NCI-H1417 treated with DMSO at 0.1 percent for 48 hours (cell line): ENCODE data around the gene EPM2A.
A peak's percentile ranks its signal among the peaks of the same experiment; 100 is the strongest.
"Not testable (repeated sequence)": the region's sequence is repeated elsewhere in the genome, so short reads cannot be mapped to it uniquely, and the experiment has no call there.

ENCODE experiments used
- DNase-seq: peaks from one replicate; lab custom pipeline; 2025; lab: John Stamatoyannopoulos, UW

The EPM2A gene

DNA sequence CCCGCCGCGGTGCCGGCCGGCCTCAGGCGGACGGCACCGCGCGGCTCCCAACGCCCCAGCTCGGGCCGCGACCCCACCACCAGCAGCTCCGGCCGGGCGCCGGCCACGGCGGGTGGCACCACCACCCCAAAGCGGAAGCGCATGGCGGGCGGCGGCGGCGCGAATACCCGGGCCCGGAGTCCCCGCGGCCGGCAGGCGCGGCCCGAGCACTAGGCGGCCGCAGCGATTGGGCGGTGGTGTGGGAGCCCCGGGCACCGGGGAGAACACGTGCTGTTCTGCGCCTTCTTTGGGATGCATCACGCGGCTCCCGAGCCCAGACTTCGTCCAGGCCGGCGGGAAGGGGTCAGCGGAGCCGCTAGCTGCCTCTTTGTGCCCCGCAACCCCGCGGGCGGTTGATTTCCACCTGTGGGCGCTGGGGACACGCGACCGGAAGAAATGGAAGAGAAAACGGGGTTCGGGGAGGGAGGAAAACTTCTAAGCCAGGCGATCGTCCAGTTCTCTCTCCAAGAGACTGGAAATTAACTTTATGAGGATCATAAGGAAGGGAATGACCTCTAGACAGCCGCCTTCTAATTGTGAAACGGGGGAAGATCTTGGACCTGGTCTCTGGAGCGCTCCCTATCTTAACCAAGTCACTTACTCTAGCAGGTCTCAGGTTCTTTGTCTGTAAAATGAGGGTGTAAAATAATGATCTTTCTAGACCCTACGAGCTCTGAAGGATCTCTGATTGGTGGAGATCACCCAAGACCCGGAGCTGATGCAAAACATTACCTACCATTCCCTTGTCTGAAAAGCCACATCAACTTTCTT is at the start of gene EPM2A:
EPM2A (minus strand) TSS at position 165 of the 810 bp plus-strand sequence; CDS start at position 143, 22 bp downstream.
- peak; percentile 83 for DNase-seq

DNA sequence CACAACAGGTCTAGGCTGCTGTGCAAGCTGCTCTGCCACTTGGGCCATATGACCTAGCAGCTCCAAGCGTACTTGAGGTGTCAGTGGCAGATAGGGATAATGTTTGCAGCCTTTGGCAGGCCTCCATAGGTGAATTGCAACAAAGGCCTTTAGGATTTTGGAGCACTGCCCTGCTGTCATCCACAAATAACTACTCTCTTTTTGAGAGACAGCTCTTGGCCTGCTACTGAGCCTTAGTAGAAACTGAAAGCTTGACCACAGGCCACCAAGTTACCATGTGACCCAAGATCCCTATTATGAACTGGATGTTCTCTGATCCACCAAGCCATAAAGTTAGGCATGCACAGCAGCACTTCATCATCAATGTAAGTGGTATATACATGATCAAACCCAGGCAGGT is 49.4 kb upstream of the EPM2A start:
- DNase-seq, result no peak

DNA sequence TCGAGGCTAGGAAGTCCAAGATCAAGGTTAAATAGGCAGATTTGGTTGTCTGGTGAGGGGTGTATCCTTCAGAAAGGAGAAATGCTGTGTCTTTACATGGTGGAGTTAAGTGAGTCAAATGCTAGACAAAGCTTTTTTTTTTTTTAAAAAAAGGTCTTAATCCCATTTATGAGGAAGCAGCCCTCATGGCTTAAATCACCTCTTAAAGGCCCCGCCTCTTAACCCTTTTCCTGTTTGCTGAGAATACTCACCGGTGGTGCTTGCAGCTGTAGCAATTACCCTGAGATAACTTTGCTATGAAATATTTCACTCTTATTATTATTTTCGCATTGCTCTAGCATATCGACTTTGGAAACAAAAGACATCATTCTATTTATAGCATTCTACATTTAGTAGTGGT is 48.5 kb upstream of the EPM2A start:
- no peak for DNase-seq

DNA sequence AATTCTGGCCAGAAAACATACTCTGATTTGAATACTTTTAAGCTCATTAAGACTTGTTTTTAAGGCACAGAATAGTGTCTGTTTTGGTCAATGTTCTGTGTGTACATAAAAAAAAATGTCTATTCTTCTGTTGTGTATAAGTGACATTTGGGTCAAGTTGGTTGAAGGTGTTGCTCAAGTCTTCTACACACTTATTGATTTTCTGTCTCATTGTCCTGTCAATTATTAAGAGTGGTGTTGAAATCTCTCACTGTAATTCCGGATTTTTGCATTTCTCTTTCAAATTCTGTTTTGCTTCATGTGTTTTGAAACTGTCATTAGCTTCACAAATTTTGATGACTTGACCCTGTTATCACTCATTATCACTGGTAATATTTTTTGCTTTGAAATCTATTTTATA is 37.5 kb upstream of the EPM2A start:
- DNase-seq, result no peak

DNA sequence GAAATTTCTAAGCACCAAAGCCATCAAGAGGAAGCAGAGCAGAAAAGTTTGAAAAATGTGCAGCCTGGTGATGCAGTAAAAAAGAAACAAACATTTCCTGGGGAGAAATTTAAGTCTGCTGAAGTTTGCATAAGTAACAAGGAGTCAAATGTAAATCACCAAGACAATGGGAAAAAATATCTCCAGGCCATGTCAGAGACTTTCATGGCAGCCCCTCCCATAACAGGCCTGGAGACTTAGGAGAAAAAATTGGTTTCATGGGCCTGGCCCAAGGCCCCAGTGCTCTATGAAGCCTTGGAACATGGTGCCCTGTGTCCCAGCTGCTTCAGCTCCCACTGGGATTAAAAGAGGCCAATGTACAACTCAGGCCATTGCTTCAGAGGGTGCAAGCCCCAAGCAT is 30.1 kb upstream of the EPM2A start:
- DNase-seq, result no peak

DNA sequence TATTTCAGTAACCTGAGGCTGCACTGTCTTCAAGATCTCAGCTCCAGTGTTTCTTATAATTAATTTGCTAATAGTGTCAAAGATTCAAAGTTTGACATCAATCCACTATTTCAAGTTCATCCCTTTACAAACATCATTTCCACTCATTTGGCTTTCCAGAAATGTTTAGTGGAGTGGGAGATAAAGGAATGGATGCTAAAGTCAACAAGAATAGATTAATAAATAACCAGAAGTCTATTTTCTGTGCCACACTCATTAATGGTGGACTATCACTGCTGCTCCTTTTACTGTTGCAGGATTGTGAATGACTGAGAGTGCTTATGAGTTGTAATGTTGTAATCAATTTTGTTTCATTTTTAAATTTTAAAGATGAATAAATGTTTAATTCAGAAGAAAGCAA is 28.4 kb upstream of the EPM2A start:
- no peak for DNase-seq

DNA sequence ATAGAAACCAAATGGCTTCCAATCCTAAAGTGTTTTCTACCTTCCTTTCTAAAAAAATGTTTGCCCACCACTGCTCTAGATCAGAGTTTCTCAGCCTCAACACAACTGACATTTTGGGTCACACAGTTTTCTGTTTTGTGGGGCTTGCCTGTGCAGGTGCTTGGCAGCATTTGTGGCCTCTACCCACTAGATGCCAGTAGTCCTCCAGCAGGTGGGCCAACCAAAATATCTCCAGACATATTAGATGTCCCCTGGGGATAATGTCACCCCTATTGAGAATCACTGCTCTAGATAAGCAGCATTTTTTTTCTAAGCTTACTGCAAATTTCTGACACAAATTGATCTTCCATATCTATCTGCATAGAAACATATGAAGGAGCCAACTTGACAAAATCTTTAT is 26.3 kb upstream of the EPM2A start:
- DNase-seq, result no peak

DNA sequence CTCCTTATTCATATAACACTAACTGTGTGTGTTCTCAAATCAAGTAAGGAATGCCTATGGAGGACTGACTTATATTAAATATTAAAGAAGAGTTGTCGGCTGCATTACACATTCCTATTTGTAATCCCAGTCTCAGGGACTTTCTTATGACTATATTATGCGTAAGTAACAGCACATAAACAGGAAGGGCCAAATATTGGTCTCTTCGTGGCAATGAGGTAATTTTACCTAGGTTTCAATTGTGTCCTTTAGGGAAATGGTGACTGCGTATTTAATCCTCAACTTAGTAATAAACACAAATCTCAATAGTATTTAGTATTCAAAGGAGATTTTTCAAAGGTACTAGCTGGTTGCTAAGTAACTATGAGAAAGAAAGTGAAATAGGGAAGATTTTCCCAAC is 22.8 kb upstream of the EPM2A start:
- DNase-seq, result no peak

DNA sequence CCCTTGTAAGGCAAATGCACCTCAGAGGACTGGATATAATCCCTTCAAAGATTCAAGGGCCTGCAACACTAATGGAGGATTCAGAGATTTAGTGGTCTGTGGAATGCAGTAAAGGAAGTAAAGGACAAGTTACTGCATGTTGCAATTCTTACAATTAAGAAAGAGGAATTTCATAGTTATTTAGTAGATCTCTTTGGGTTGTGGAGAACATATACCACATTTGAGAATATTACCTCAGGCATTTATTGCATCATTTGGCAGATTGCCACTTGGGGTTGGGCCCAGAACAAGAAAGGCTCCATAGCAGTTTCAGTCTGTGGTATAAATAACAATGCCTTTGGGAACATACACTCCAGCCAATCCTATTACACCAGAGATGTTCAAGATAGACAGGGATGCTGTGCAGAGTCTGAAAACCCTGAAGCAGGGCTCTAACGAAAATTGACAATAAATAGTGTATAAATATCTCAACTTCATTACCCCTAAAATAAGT is 20.9 kb upstream of the EPM2A start:
- DNase-seq, result no peak

DNA sequence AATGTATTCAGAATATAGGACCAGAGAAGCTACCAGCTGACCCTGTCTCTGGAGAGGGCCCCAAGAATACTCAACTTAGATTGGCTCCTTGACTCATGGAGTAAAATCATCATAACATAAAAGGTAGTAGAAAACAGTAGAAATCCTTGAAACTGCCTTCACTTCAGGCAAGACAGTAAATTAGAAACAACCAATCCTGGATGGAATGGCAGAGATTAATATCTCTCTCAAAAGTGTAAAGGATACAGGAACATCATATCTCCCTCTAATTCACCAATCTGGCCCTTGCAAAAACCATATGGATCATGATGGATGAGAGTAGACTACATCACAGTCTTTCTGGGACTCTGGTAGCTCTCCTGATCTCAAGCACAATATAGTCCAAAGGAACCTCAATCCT is 20.4 kb upstream of the EPM2A start:
- DNase-seq, result no peak

DNA sequence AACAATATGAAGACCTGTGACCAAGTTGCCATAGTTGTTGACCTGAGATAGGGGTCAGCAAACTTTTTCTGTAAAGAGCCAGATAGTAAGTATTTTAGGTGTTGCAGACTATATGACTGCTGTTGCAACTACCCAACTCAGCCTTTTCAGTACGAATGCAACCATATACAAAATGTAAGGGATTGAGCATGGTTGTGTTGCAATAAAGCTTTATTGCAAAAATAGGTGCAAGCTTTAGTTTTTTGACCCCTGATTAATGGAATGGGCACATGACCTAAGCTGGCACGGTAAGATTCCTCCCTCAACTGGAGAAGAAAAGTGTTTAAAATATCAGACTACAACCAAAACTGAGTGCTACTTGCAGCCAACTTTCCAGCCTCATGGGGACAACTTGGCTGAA is 17.3 kb upstream of the EPM2A start:
- no peak for DNase-seq

DNA sequence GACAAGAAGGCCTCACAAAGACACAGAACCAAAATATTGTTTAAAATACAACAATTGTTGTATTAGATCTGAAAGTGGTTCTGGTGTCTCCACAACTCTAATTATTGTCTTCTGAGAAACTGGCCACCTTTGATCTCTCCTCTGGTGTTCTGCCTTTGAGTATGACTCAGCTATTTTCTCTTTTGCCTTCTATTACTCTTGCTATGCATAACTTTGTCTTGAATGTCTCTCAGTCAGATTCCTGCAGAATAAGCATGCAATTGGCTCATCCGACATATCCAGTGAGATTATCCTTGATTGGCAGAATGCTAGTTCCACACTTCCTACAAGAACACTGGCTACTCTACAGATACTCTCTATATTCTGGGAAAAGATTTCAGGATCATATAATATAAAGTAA is 14.3 kb upstream of the EPM2A start:
- DNase-seq, result no peak

DNA sequence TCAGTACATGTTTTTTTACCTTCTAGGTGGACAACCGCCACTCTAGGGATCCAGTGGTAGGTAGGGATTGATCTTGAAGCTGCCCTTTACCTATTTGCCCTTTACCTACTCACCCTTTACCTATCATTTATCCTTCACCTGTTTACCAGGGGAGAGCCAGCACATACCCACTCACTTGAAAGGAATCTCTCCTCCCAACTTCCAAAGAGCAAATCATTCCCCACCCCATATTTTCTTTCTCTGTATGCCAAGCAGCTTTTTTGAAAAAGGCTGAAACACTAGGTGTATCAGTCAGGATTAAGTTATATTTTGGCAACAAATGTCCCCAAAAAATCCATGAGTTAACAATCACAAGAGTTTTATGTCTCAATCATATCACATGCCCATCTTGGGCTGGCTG is 10.5 kb upstream of the EPM2A start:
- no peak for DNase-seq

DNA sequence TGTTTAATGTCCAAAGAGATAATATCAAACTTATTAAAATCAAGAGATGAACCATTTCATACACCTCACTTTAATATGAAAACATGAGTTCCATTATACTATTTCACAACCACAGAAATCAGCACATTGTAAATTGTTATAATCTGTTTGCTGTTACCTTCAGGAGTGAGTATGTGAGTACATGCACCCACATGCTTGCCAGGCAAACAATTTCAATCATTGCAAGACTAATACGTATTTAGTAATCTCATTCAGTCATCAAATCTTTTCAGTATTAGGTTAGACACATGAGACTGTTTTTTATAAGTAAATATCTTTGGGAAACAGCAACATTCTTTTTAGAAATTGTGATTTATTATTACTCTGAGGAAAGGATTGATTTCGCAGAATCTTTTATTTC is 9.3 kb upstream of the EPM2A start:
- no peak for DNase-seq

DNA sequence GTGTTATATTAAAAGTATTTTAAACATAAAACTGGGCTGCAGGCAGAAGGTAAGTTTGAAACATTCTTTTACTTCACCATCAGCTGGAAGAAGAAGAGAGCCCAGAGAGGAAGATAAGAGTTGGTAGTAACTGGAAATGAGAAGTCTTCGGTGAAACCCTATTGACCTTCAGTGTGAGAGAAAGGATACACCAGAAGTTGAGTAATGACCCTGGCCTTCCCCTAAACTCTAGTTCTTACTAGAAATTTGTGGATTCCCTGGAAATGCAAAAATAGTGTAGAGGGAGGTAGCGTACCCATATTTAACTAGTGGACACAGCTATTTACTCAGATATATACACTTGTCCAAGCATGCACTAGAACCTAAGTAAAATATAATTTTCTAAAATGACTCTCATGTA is 8.0 kb upstream of the EPM2A start:
- no peak for DNase-seq

DNA sequence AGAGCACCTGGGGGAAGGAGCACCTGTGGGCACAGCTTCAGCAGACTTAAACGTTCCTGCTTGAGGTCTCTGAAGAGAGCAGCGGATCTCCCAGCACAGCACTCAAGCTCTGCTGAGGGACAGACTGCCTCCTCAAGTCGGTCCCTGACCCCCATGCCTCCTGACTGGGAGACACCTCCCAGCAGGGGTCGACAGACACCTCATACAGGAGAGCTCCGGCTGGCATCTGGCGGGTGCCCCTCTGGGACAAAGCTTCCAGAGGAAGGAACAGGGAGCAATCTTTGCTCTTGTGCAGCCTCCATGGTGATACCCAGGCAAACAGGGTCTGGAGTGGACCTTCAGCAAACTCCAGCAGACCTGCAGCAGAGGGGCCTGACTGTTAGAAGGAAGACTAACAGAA is 7.2 kb upstream of the EPM2A start:
- not testable (repeated sequence) for DNase-seq

DNA sequence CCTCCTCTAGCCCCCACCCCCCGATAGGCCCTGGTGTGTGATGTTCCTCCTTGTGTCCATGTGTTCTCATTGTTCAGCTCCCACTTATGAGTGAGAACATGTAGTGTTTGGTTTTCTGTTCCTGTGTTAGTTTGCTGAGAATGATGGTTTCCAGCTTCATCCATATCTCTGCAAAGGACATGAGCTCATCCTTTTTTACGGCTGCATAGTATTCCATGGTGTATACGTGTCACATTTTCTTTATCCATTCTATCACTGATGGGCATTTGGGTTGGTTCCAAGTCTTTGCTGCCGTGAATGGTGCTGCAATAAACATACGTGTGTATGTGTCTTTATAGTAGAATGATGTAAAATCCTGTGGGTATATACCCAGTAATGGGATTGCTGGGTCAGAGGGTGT is 4.4 kb upstream of the EPM2A start:
- not testable (repeated sequence) for DNase-seq

DNA sequence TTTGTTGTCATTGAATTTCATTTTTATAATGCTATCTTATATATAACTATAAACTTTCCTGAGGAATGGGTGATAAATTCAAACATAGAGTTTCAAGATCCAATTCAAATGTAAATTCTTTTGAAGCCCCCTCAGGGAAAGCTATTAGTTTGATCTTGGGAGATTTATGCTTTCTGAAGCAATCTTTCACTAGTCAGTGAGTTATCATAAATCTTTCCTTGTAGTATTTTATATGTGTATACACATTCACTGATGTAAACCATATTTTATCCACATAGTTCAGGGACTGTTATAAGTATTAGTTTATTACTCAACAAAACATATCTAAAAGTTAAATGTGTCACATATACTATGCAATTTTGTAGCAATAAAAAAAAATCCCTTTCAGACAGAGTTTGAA is 2.9 kb upstream of the EPM2A start:
- DNase-seq, result no peak

DNA sequence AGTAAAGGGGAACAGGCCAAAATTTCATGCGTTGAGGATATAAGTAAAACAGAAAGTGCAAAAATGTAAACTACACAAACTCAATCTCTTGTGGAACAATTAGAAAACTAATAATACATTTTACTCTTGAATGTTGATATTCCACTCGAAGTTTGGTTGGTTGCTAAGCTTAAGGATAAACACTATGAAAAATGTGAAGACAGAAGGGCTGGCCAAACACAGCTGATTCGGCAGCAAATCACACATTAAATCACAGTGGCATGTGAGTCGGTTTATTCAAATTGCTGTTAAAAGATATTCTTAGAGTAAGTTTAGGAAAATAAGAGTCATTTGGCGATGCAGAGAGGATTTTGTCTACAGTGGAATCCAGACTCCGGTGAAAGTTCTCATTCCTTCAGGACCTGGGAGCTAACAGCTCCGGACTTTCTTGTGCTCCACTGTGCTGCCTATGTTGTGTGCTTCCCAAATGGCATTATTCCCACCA is 1.4 kb upstream of the EPM2A start:
- no peak for DNase-seq

DNA sequence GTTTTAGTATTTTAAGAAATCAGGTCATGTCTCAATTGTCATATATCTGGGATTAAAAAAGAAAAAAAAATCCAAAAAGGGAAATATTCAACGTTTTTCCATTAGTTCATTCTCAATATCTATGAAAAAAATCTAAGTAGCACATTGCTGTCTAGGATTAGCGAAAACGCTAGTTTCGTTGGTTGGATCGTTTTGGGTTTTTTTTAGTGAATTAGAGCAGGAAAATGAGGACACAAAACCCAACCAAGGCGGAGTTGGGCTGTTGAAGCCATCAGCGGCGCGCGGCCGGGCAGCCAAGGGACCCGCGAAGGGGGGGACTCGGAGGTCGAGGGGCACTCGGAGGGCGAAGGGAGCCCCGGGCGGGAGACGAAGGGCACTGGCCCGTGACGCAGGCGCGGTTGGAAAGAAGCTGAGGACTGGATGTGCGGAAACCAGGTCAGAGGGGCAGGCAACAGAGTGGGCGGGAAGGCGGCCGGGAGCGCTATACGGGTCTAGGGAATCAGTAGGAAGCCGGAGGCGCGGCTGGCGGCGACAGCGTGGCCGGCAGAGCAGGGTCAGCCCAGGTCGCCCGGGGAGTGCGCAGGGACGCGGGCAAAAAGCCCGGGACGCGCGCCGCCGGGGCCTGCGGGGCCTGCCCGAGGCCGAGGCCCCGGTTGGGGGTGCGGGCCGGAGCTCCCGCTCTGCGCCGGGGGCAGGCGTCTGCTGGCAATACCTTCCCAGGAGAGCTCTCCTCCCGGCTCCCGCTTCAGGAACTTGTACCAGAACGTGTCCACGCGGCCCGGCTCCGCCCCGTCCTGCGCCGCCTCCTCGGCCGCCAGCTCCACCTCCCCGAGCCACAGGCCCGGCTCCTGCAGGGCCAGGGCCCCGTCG is 599 bp downstream of the EPM2A start:
- DNase-seq, result peak; percentile 87

DNA sequence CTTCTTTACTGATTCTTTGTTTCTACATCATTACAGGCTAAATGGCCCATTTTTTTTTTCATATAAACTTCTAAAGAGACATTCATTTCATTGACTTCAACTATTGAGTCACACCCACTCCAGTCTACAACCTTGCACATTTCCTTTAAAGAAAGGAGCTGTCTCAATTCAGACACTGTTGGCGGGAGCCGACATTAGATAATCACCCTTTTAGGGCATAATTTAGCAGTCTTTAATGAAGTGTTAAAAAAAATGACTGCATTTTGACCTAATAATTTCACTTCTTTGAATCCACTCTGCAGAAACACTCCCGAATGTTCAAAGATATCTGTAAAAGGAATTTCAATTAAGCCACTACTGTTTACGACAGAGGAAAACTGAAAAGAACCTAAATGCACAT is 1.5 kb downstream of the EPM2A start:
- no peak for DNase-seq

DNA sequence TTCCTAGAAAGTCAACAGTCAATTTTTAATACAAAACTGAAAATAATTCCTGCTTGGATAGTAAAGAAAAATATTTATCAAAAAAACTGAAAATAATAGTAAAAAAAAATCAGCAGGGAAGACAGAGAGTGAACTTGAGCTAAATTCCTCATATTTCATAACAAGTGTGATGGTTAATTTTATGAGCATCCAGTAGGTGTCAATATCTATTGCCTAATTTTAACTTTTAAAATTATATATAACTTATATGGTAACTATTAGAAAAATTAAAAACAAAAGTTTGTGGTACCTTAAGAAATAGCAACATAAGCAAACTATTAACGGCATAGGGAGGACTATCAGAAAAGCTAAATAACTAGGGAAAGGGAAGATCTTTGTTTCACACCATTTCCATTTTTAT is 2.1 kb downstream of the EPM2A start:
- no peak for DNase-seq

DNA sequence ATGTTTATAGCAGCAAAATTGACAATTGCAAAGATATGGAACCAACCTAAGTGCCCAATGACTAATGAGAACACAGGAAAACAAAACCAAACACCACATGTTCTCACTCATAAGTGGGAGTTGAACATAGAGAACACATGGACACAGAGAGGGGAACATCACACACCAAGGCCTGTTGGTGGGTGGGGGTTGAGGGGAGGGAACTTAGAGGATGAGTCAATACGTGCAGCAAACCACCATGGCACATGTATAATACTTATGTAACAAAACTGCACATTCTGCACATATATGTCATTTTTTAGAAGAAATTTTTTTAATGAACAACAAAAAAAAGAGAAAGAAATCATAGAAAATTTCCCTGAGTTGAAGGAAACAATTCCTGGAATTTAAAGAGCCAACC is 3.9 kb downstream of the EPM2A start:
- no peak for DNase-seq
